Measurements from ENCODE around the gene VMP1. TPM values are rescaled to one million over a fixed set of nuclear protein-coding genes. Genes with fewer than 3 reads are reported as not detected.

Gene VMP1
- polyA plus RNA-seq, 2 of the 4 experiments (the other 2 are of a cell fraction): 395 to 726 TPM

- peak; percentile 82 to 100 for DNase-seq (ENCODE audit: low read depth in 1 of 2, low spot score in 1 of 2)
- WGBS (ENCODE audit: missing lambda C conversion rate): 2% methylated on average over 4 of the region's 4 CpGs
- peak; percentile 98 for FAIRE-seq
- no peaks in the 10 kb centered on the region for H3K9me3 ChIP-seq
- peak overlapping the region; percentile 96 to 97 for H3K27ac ChIP-seq
- peak overlapping the region; percentile 22; the same call in 1 of the 3 replicates for H3K4me3 ChIP-seq
- CTCF ChIA-PET: interaction anchor here (0.6 to 6.9 kb wide), 9 partner anchors 9 to 777 kb away, joined by 3 to 57 read pairs (median 5); no protein-coding TSS in a partner anchor
- H3K4me2 ChIP-seq: peak overlapping the region; percentile 83
- POLR2A ChIA-PET: interaction anchor here (0.6 to 9.2 kb wide), 11 partner anchors 9 to 75 kb away, joined by 3 to 375 read pairs (median 14); no protein-coding TSS in a partner anchor
- H3K4me1 ChIP-seq: peaks cover 87% of the 10 kb centered on the region
- peak; percentile 89 to 94 for ATAC-seq
- TF ChIP-seq RFX5 (IDR thresholded peaks at IDR 0.05) (no peak), PBX3 (IDR thresholded peaks at IDR 0.05) (peak; percentile 82; the same call in 1 of the 2 replicates), HES2 (IDR thresholded peaks at IDR 0.05) (no peak), HOXB5 (CRISPR knock-in tag; IDR thresholded peaks at IDR 0.05) (peak; percentile 78), EP300 (IDR thresholded peaks at IDR 0.05) (peak; percentile 99; a peak in 4 of 5 replicates), ZNF302 (CRISPR knock-in tag; IDR thresholded peaks at IDR 0.05) (peak; percentile 83), ZFP36 (IDR thresholded peaks at IDR 0.05; ENCODE audit: borderline replicate concordance, partially characterized antibody) (no peak), EHF (CRISPR knock-in tag; IDR thresholded peaks at IDR 0.05) (peak; percentile 87), HDAC2 (IDR thresholded peaks at IDR 0.05) (no peak), ATOH8 (CRISPR knock-in tag; IDR thresholded peaks at IDR 0.05; ENCODE audit: low read depth) (no peak; the same call in none of the 2 replicates), SMC3 (IDR thresholded peaks at IDR 0.05) (peak; percentile 36; the same call in 2 of the 3 replicates), MAX (IDR thresholded peaks at IDR 0.05) (peak; percentile 80; the same call in 1 of the 2 replicates), USF2 (IDR thresholded peaks at IDR 0.05) (no peak), NFE2L2 (conservative IDR thresholded peaks at IDR 0.05; ENCODE audit: low read length) (peak; percentile 83), ZSCAN20 (CRISPR knock-in tag; IDR thresholded peaks at IDR 0.05) (0 out of 2 replicates have a peak, but pooled peaks have one; percentile 62), REST (IDR thresholded peaks at IDR 0.05) (no peak), FOXS1 (CRISPR knock-in tag; IDR thresholded peaks at IDR 0.05) (0 out of 2 replicates have a peak, but pooled peaks have one; percentile 26), RCOR1 (IDR thresholded peaks at IDR 0.05; ENCODE audit: low read depth, low read length) (no peak), MAFK (IDR thresholded peaks at IDR 0.05; ENCODE audit: partially characterized antibody) (peak; percentile 100), TFCP2L1 (CRISPR knock-in tag; IDR thresholded peaks at IDR 0.05) (peak; percentile 84; the same call in 1 of the 2 replicates), MAZ (IDR thresholded peaks at IDR 0.05; ENCODE audit: borderline replicate concordance, low read depth, low read length) (no peak), CEBPB (IDR thresholded peaks at IDR 0.05) (peak; percentile 3 to 87; a peak in 3 of 4 replicates), CHD4 (IDR thresholded peaks at IDR 0.05; ENCODE audit: borderline replicate concordance) (no peak), JUN (IDR thresholded peaks at IDR 0.05) (peak; percentile 98), RAD21 (conservative IDR thresholded peaks at IDR 0.05 in 1 of 2, IDR thresholded peaks at IDR 0.05 in 1 of 2) (peak; percentile 24 to 46; a peak in 3 of 5 replicates), POLR2A (IDR thresholded peaks at IDR 0.05; ENCODE audit: low read length) (no peak), FOSB (CRISPR knock-in tag; IDR thresholded peaks at IDR 0.05) (peak; percentile 97; the same call in 1 of the 2 replicates), HMGXB4 (CRISPR knock-in tag; IDR thresholded peaks at IDR 0.05; ENCODE audit: borderline replicate concordance) (0 out of 2 replicates have a peak, but pooled peaks have one; percentile 62), BCL3 (IDR thresholded peaks at IDR 0.05) (peak; percentile 85; the same call in 2 of the 3 replicates)
These were observed 122.0 kb downstream of the VMP1 start for GRCh38 chr17:59829217-59830006.
